ENCODE measurements around the gene CMC1.
"Not testable (repeated sequence)": the region's sequence is repeated elsewhere in the genome, so short reads cannot be mapped to it uniquely, and the experiment has no call there.

CMC1 gene, protein sequence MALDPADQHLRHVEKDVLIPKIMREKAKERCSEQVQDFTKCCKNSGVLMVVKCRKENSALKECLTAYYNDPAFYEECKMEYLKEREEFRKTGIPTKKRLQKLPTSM

DNA sequence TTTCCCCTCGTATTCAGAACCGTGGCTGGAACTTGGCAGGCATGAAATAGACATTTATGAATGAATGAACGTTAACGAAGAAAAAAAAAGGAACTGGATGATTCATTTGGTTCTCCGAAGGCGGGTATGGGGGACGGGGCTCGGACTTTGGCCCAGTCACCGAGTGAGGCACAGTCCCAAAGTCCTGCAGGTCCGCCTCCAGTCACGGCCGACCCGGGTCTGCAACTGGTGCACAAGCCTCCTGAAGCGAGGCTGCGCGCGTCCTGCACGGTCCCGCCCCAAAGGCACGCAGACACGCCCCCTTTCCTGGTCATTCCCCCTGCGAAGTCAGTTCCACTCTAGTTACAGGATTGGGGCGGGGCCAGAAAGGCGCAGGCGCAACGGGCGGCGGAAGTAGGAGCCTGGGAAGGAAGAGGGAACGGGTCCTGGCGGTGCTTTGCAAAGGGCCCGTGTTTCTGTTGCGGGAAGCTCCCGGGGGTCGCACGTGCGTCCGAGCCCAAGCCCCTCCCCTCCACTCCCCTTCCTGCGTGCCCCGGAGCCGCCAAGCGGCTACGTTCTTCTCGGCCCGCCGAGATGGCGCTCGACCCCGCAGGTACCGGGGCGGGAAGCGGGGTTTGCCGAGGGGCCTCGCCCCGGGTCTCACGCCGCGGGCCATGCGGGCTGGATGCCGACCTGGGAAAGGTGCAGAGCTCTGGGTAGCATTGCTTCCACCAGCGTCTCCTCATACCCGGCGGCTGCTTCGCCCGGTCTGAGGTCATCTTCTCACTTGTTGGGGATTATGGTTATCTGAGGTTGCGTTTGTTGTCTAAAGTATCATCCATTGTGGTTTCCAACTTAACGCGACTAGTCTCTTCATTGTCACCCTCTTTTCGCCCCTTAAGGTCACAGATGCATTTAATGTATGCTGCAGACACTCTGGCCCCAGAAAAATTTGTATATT is at the start of gene CMC1:
Gene CMC1, plus strand, starts transcription at position 399 of the 940 bp plus-strand sequence. Its CDS starts 175 bp downstream, at position 574.
- no peaks in the 10 kb centered on the region for H3K27me3 ChIP-seq (ENCODE audit: insufficient read depth, low read length, poor library complexity, severe bottlenecking)
- H3K79me2 ChIP-seq (ENCODE audit: insufficient read depth, low read length) = peaks cover 20% of the 10 kb centered on the region
- peak within 1 kb of the TSS; percentile 86 for H3K9ac ChIP-seq (ENCODE audit: low read depth, low read length, poor library complexity, severe bottlenecking)
- TF ChIP-seq, protein P1, sequence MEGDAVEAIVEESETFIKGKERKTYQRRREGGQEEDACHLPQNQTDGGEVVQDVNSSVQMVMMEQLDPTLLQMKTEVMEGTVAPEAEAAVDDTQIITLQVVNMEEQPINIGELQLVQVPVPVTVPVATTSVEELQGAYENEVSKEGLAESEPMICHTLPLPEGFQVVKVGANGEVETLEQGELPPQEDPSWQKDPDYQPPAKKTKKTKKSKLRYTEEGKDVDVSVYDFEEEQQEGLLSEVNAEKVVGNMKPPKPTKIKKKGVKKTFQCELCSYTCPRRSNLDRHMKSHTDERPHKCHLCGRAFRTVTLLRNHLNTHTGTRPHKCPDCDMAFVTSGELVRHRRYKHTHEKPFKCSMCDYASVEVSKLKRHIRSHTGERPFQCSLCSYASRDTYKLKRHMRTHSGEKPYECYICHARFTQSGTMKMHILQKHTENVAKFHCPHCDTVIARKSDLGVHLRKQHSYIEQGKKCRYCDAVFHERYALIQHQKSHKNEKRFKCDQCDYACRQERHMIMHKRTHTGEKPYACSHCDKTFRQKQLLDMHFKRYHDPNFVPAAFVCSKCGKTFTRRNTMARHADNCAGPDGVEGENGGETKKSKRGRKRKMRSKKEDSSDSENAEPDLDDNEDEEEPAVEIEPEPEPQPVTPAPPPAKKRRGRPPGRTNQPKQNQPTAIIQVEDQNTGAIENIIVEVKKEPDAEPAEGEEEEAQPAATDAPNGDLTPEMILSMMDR (conservative IDR thresholded peaks at IDR 0.05; ENCODE audit: low read length) = no peak; the same call in 1 of the 2 replicates
- TF ChIP-seq EZH2phosphoT487 (IDR thresholded peaks at IDR 0.05; ENCODE audit: borderline replicate concordance) = no peak
- peaks cover 28% of the 10 kb centered on the region for H3K4me1 ChIP-seq (ENCODE audit: insufficient read depth, low read length, poor library complexity, severe bottlenecking)
- no peaks in the 10 kb centered on the region for H4K20me1 ChIP-seq (ENCODE audit: insufficient read depth, low read length, poor library complexity, severe bottlenecking)
- no peaks in the 10 kb centered on the region for H3K9me2 ChIP-seq (replicated peaks; ENCODE audit: low read depth, low read length)
- H3K9me3 ChIP-seq (ENCODE audit: insufficient read depth, low read depth, low read length) = no peaks in the 10 kb centered on the region
- H3K4me2 ChIP-seq (ENCODE audit: low read depth, low read length, poor library complexity, severe bottlenecking) = peak within 1 kb of the TSS; percentile 91
- no peaks in the 10 kb centered on the region for H3K36me3 ChIP-seq (ENCODE audit: insufficient read depth, low read length)
- peak within 1 kb of the TSS; percentile 92 for H3K4me3 ChIP-seq (ENCODE audit: low read length, poor library complexity, severe bottlenecking)
- no peaks in the 10 kb centered on the region for H3F3A ChIP-seq (ENCODE audit: low read depth)
- peak within 1 kb of the TSS; percentile 69 for H2AFZ ChIP-seq (ENCODE audit: low read length)

DNA sequence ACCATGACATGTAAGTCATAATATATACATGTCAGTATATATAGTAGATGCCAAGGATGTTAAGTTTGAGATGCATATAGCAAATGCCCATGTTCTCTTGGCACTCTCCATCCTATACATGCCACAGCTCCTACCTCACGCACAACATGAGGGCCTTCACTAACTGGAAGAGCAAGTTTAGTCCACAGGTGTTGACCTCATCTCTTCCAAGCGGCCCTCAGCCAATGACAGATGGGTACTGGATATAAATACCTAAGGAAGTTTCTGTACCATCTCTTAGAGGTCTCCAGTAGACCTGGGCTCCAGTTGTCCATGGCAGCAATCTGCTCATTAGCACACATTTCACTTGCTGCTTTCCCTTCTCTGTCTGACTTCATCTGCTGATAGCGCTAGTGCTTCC is 43.3 kb upstream of the CMC1 start:
- no peaks in the 10 kb centered on the region for H3F3A ChIP-seq (ENCODE audit: low read depth)
- TF ChIP-seq, protein P1 (conservative IDR thresholded peaks at IDR 0.05; ENCODE audit: low read length) = no peak
- no peak for TF ChIP-seq EZH2phosphoT487 (IDR thresholded peaks at IDR 0.05; ENCODE audit: borderline replicate concordance)
- H3K4me1 ChIP-seq (ENCODE audit: insufficient read depth, low read length, poor library complexity, severe bottlenecking) = no peaks in the 10 kb centered on the region
- no peaks in the 10 kb centered on the region for H3K27me3 ChIP-seq (ENCODE audit: insufficient read depth, low read length, poor library complexity, severe bottlenecking)
- H3K79me2 ChIP-seq (ENCODE audit: insufficient read depth, low read length) = no peaks in the 10 kb centered on the region
- no peak overlapping the region for H3K4me3 ChIP-seq (ENCODE audit: low read length, poor library complexity, severe bottlenecking)
- no peaks in the 10 kb centered on the region for H4K20me1 ChIP-seq (ENCODE audit: insufficient read depth, low read length, poor library complexity, severe bottlenecking)
- no peaks in the 10 kb centered on the region; the same call in 1 of the 2 replicates for H3K9me2 ChIP-seq (replicated peaks; ENCODE audit: low read depth, low read length)
- H3K9ac ChIP-seq (ENCODE audit: low read depth, low read length, poor library complexity, severe bottlenecking) = no peak overlapping the region
- no peak overlapping the region for H3K4me2 ChIP-seq (ENCODE audit: low read depth, low read length, poor library complexity, severe bottlenecking)
- no peaks in the 10 kb centered on the region for H3K36me3 ChIP-seq (ENCODE audit: insufficient read depth, low read length)
- H3K9me3 ChIP-seq (ENCODE audit: insufficient read depth, low read depth, low read length) = no peaks in the 10 kb centered on the region
- no peak overlapping the region for H2AFZ ChIP-seq (ENCODE audit: low read length)

DNA sequence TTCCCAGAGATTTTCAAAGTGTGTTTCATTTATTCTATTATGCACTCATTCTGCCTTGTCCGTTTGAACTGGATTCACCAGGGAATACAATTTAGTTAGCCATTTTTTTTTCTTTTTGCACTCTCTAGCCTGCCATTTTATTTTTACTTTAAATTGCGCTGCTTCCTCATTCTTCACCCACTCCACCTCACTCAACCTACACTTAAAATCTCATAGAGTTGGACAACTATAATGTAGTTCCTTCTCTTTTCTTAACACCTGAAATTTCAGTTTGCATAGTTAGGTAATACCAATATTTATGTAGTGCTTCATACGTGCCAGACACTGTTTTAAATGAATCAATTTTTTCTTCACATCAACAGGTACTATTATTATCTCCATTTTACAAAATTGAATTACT is 42.4 kb upstream of the CMC1 start:
- no peaks in the 10 kb centered on the region for H4K20me1 ChIP-seq (ENCODE audit: insufficient read depth, low read length, poor library complexity, severe bottlenecking)
- no peak overlapping the region for H3K9ac ChIP-seq (ENCODE audit: low read depth, low read length, poor library complexity, severe bottlenecking)
- no peaks in the 10 kb centered on the region for H3F3A ChIP-seq (ENCODE audit: low read depth)
- H2AFZ ChIP-seq (ENCODE audit: low read length) = no peak overlapping the region
- H3K36me3 ChIP-seq (ENCODE audit: insufficient read depth, low read length) = no peaks in the 10 kb centered on the region
- no peaks in the 10 kb centered on the region for H3K27me3 ChIP-seq (ENCODE audit: insufficient read depth, low read length, poor library complexity, severe bottlenecking)
- no peak overlapping the region for H3K4me2 ChIP-seq (ENCODE audit: low read depth, low read length, poor library complexity, severe bottlenecking)
- H3K4me3 ChIP-seq (ENCODE audit: low read length, poor library complexity, severe bottlenecking) = no peak overlapping the region
- no peaks in the 10 kb centered on the region; the same call in 1 of the 2 replicates for H3K9me2 ChIP-seq (replicated peaks; ENCODE audit: low read depth, low read length)
- no peaks in the 10 kb centered on the region for H3K79me2 ChIP-seq (ENCODE audit: insufficient read depth, low read length)
- H3K4me1 ChIP-seq (ENCODE audit: insufficient read depth, low read length, poor library complexity, severe bottlenecking) = no peaks in the 10 kb centered on the region
- no peak for TF ChIP-seq EZH2phosphoT487 (IDR thresholded peaks at IDR 0.05; ENCODE audit: borderline replicate concordance)
- TF ChIP-seq, protein P1 (conservative IDR thresholded peaks at IDR 0.05; ENCODE audit: low read length) = no peak
- H3K9me3 ChIP-seq (ENCODE audit: insufficient read depth, low read depth, low read length) = no peaks in the 10 kb centered on the region

DNA sequence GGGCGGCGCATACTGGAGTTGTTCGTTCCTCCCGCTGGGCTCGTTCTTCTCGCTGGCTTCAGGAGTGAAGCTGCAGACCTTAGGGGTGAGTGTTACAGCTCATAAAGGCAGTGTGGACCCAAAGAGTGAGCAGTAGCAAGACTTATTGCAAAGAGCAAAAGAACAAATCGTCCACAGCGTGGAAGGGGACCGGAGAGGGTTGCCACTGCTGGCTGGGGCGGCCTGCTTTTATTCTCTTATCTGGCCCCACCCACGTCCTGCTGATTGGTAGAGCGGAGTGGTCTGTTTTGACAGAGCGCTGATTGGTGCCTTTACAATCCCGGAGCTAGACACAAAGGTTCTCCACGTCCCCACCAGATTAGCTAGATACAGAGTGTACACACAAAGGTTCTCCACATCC is 41.8 kb upstream of the CMC1 start:
- not testable (repeated sequence) for H2AFZ ChIP-seq (ENCODE audit: low read length); H3K27me3 ChIP-seq (ENCODE audit: insufficient read depth, low read length, poor library complexity, severe bottlenecking); H3K4me1 ChIP-seq (ENCODE audit: insufficient read depth, low read length, poor library complexity, severe bottlenecking); H4K20me1 ChIP-seq (ENCODE audit: insufficient read depth, low read length, poor library complexity, severe bottlenecking); H3K36me3 ChIP-seq (ENCODE audit: insufficient read depth, low read length); H3K79me2 ChIP-seq (ENCODE audit: insufficient read depth, low read length); H3K9me2 ChIP-seq (replicated peaks; ENCODE audit: low read depth, low read length); H3K9me3 ChIP-seq (ENCODE audit: insufficient read depth, low read depth, low read length); H3K4me3 ChIP-seq (ENCODE audit: low read length, poor library complexity, severe bottlenecking); H3F3A ChIP-seq (ENCODE audit: low read depth); H3K4me2 ChIP-seq (ENCODE audit: low read depth, low read length, poor library complexity, severe bottlenecking); H3K9ac ChIP-seq (ENCODE audit: low read depth, low read length, poor library complexity, severe bottlenecking)

DNA sequence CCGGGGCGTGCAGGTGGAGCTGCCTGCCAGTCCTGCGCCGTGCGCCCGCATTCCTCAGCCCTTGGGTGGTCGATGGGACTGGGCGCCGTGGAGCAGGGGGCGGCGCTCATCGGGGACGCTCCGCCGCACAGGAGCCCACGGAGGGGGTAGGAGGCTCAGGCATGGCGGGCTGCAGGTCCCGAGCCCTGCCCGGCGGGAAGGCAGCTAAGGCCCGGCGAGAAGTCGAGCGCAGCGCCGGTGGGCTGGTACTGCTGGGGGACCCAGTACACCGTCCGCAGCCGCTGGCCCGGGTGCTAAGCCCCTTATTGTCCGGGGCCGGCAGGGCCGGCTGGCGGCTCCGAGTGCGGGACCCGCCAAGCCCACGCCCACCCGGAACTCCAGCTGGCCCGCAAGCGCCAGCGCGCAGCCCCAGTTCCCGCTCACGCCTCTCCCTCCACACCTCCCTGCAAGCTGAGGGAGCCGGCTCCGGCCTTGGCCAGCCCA is 41.0 kb upstream of the CMC1 start:
- not testable (repeated sequence) for H3K9ac ChIP-seq (ENCODE audit: low read depth, low read length, poor library complexity, severe bottlenecking); H3F3A ChIP-seq (ENCODE audit: low read depth); H2AFZ ChIP-seq (ENCODE audit: low read length); H3K27me3 ChIP-seq (ENCODE audit: insufficient read depth, low read length, poor library complexity, severe bottlenecking); H3K4me1 ChIP-seq (ENCODE audit: insufficient read depth, low read length, poor library complexity, severe bottlenecking); H4K20me1 ChIP-seq (ENCODE audit: insufficient read depth, low read length, poor library complexity, severe bottlenecking); H3K9me3 ChIP-seq (ENCODE audit: insufficient read depth, low read depth, low read length); H3K36me3 ChIP-seq (ENCODE audit: insufficient read depth, low read length); H3K79me2 ChIP-seq (ENCODE audit: insufficient read depth, low read length); H3K4me3 ChIP-seq (ENCODE audit: low read length, poor library complexity, severe bottlenecking); H3K4me2 ChIP-seq (ENCODE audit: low read depth, low read length, poor library complexity, severe bottlenecking); H3K9me2 ChIP-seq (replicated peaks; ENCODE audit: low read depth, low read length)

Data from Loucy (cell line).